ENCODE results near the gene HIBADH. TPM values are rescaled to one million over a fixed set of nuclear protein-coding genes. Genes with fewer than 3 reads are reported as not detected.

The HIBADH gene
- total RNA-seq, 1 experiment from 2014 or later, result 23.2 TPM

DNA sequence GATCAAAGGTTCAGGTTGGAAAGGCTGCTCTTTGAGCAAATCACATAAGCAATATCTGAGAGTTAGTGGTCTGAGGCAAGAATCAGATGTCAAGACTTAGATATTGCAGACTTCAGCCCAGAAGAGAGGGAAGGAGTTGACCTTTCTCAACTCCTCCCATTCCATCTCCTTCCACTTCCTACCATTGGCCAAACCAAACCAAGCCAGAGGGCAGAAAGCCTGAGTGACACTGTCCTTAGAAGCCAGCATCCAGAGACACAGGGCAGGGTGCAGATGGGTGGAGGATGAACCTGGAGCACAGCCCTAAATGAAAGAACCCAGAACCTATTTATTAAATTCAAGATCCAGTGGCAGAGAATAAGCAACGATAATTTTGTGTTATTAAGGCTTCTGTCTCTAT lies 180.5 kb downstream of the HIBADH start:
- Histone ChIP-seq H3K4me1 (ENCODE audit: insufficient read depth, low read length) (no peaks in the 10 kb centered on the region), H3K56ac (ENCODE audit: insufficient read length, low read depth, low read length) (no peak overlapping the region), H2BK120ac (ENCODE audit: low read depth, low read length, poor library complexity, severe bottlenecking) (no peak overlapping the region), H3K27ac (ENCODE audit: insufficient read length, low read depth, low read length) (no peak overlapping the region), H3K79me1 (ENCODE audit: insufficient read depth, low read depth, low read length, poor library complexity, severe bottlenecking) (no peaks in the 10 kb centered on the region), H4K8ac (replicated peaks; ENCODE audit: insufficient read length, low read depth, low read length) (no peak overlapping the region), H3K23ac (ENCODE audit: insufficient read length, low read depth, low read length) (no peak overlapping the region), H4K5ac (ENCODE audit: insufficient read length, low read depth, low read length) (no peak overlapping the region), H2BK12ac (ENCODE audit: insufficient read length, low read depth, low read length) (no peak overlapping the region), H2AFZ (ENCODE audit: low read length) (no peak overlapping the region), H2BK15ac (ENCODE audit: low read depth, low read length) (no peak overlapping the region), H2BK20ac (ENCODE audit: low read depth, low read length, poor library complexity, severe bottlenecking) (no peak overlapping the region), H4K20me1 (ENCODE audit: control insufficient read depth, insufficient read depth, insufficient read length) (no peaks in the 10 kb centered on the region), H2BK5ac (ENCODE audit: insufficient read length, low read length) (no peak overlapping the region), H3T11ph (ENCODE audit: low read length) (no peak overlapping the region), H3K27me3 (ENCODE audit: insufficient read depth, low read length) (no peaks in the 10 kb centered on the region), H3K4me2 (ENCODE audit: insufficient read depth, insufficient read length, low read length) (no peak overlapping the region), H3K23me2 (ENCODE audit: insufficient read length, low read depth, low read length, poor library complexity, severe bottlenecking) (no peaks in the 10 kb centered on the region), H3K9me3 (ENCODE audit: control insufficient read depth, low read depth, low read length) (no peaks in the 10 kb centered on the region), H3K4ac (ENCODE audit: low read depth, low read length) (no peak overlapping the region), H3K14ac (ENCODE audit: insufficient read depth, low read length) (no peak overlapping the region), H3K18ac (ENCODE audit: insufficient read length, low read depth, low read length) (no peak overlapping the region), H3K79me2 (ENCODE audit: insufficient read depth, low read length) (no peaks in the 10 kb centered on the region), H3K9ac (ENCODE audit: extremely low read depth, insufficient read length, low read length) (no peak overlapping the region), H4K91ac (ENCODE audit: insufficient read length, low read depth, low read length) (no peak overlapping the region), H2AK5ac (ENCODE audit: insufficient read length, low read length) (no peak overlapping the region)
- H3K36me3 Mint-ChIP-seq (ENCODE audit: insufficient read depth in 1 of 3, low read depth in 3 of 3), result no peaks in the 10 kb centered on the region
- TF ChIP-seq, protein P1, sequence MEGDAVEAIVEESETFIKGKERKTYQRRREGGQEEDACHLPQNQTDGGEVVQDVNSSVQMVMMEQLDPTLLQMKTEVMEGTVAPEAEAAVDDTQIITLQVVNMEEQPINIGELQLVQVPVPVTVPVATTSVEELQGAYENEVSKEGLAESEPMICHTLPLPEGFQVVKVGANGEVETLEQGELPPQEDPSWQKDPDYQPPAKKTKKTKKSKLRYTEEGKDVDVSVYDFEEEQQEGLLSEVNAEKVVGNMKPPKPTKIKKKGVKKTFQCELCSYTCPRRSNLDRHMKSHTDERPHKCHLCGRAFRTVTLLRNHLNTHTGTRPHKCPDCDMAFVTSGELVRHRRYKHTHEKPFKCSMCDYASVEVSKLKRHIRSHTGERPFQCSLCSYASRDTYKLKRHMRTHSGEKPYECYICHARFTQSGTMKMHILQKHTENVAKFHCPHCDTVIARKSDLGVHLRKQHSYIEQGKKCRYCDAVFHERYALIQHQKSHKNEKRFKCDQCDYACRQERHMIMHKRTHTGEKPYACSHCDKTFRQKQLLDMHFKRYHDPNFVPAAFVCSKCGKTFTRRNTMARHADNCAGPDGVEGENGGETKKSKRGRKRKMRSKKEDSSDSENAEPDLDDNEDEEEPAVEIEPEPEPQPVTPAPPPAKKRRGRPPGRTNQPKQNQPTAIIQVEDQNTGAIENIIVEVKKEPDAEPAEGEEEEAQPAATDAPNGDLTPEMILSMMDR (conservative IDR thresholded peaks at IDR 0.05), result no peak
- H3K4me3 Mint-ChIP-seq, result no peak overlapping the region
- peaks cover 8% of the 10 kb centered on the region for H3K27me3 Mint-ChIP-seq (ENCODE audit: low read depth)
- no CpG with 5 or more reads among the region's 1 CpG for WGBS (ENCODE audit: extremely low coverage, insufficient read length, low lambda C conversion rate)
- no peaks in the 10 kb centered on the region for H3K4me1 Mint-ChIP-seq
- H3K9me3 Mint-ChIP-seq, result no peaks in the 10 kb centered on the region; a peak in 1 of 5 replicates
- DNase-seq, result no peak
- no peak overlapping the region for H3K27ac Mint-ChIP-seq

Measured in H9 (cell line).